Measurements from ENCODE around the gene RFX2. TPM values are rescaled to one million over a fixed set of nuclear protein-coding genes. Genes with fewer than 3 reads are reported as not detected.

RFX2 gene
- total and polyA plus RNA-seq, 10 of the 15 experiments (the other 5 are each of a cell fraction or from before 2014, with no cell fraction given): 3.2 to 9.8 (median 4.7) TPM

GRCh38 chr19:6056282-6056741 lies 54.0 kb downstream of the RFX2 start:
- intact Hi-C loops (cut with micrococcal nuclease; ENCODE audit: unreplicated experiment): no loop called here
- Histone ChIP-seq H3K4me1 (ENCODE audit: control insufficient read depth, insufficient read depth, low read length) (no peaks in the 10 kb centered on the region), H3K27ac (ENCODE audit: control insufficient read depth, insufficient read depth) (no peak overlapping the region), H3K27me3 (replicated peaks in 1 of 2; ENCODE audit: control insufficient read depth in 2 of 2, insufficient read depth in 2 of 2, low read length in 1 of 2) (no peaks in the 10 kb centered on the region), H4K20me1 (ENCODE audit: control insufficient read depth, insufficient read depth) (no peaks in the 10 kb centered on the region), H3K9ac (ENCODE audit: control insufficient read depth, insufficient read depth, low read length) (no peak overlapping the region), H2AFZ (ENCODE audit: control insufficient read depth, low read depth, low read length) (no peak overlapping the region), H3K36me3 (ENCODE audit: control insufficient read depth in 2 of 2, insufficient read depth in 2 of 2, low read length in 1 of 2) (no peaks in the 10 kb centered on the region), H3K4me3 (no peak overlapping the region), H3K79me2 (ENCODE audit: control insufficient read depth, insufficient read depth, low read length) (no peaks in the 10 kb centered on the region), H3K9me3 (replicated peaks; ENCODE audit: control insufficient read depth, insufficient read depth, low read length) (no peaks in the 10 kb centered on the region), H3K4me2 (ENCODE audit: control insufficient read depth, insufficient read depth) (no peak overlapping the region)
- in situ Hi-C loops (cut with MboI): no loop called here
- WGBS (ENCODE audit: insufficient coverage, insufficient replicate concordance, low lambda C conversion rate, missing lambda C conversion rate): 76% methylated on average over 8 of the region's 8 CpGs
- TF ChIP-seq ZNF592 (IDR thresholded peaks at IDR 0.05) (no peak), IRF3 (IDR thresholded peaks at IDR 0.05) (no peak), SUZ12 (IDR thresholded peaks at IDR 0.05; ENCODE audit: unreplicated experiment) (no peak), YY1 (IDR thresholded peaks at IDR 0.05; ENCODE audit: low read depth, low read length) (no peak), MTA3 (IDR thresholded peaks at IDR 0.05; ENCODE audit: borderline replicate concordance, low read length) (no peak), HCFC1 (IDR thresholded peaks at IDR 0.05; ENCODE audit: low read length) (no peak), CHD1 (IDR thresholded peaks at IDR 0.05; ENCODE audit: low read depth, low read length) (no peak), BCL11A (IDR thresholded peaks at IDR 0.05; ENCODE audit: low read depth, low read length) (no peak), SREBF2 (IDR thresholded peaks at IDR 0.05; ENCODE audit: low read length) (no peak), TAF1 (IDR thresholded peaks at IDR 0.05; ENCODE audit: borderline replicate concordance, low read depth, low read length) (no peak), TCF7 (IDR thresholded peaks at IDR 0.05; ENCODE audit: borderline replicate concordance) (no peak), ZNF274 (IDR thresholded peaks at IDR 0.05; ENCODE audit: insufficient read depth, insufficient read length) (no peak), MTA2 (IDR thresholded peaks at IDR 0.05; ENCODE audit: low read depth) (no peak), ZNF217 (IDR thresholded peaks at IDR 0.05) (no peak), CEBPZ (IDR thresholded peaks at IDR 0.05; ENCODE audit: low read depth, low read length) (no peak), CREM (IDR thresholded peaks at IDR 0.05; ENCODE audit: low read depth) (no peak), PAX8 (IDR thresholded peaks at IDR 0.05) (no peak)
- ChIA-PET POLR2A (no interaction called here), CTCF (interaction anchor here (3.5 kb wide), 1 partner anchor 69 kb away, joined by 18 read pairs; no protein-coding TSS in a partner anchor), SMC1A (ENCODE audit: uncharacterized antibody, unreplicated experiment) (interaction anchor here (6.9 kb wide), 1 partner anchor 71 kb away, joined by 68 read pairs; no protein-coding TSS in a partner anchor), RAD21 (ENCODE audit: unreplicated experiment) (no interaction called here)
- ATAC-seq (no peak), FAIRE-seq (no peak), DNase-seq (ENCODE audit: low read depth, low spot score) (no peak)
- no TSS peak for BruUV-seq (replicated peaks)
